NT2/D1 (cell line): Measurements from ENCODE around the gene PHAF1.
"Not testable (repeated sequence)": the region's sequence is repeated elsewhere in the genome, so short reads cannot be mapped to it uniquely, and the experiment has no call there.

ENCODE experiments used
- SUZ12 ChIP-seq: IDR thresholded peaks from 2 replicates; pipeline ENCODE4 v1.6.1; 2011; ENCODE audit not compliant: insufficient read length, insufficient read depth; ENCODE audit errors: extremely low read depth
- YY1 ChIP-seq: IDR thresholded peaks from 2 replicates; pipeline ENCODE4 v1.6.1; 2011; ENCODE audit not compliant: insufficient read length, insufficient read depth

DNA sequence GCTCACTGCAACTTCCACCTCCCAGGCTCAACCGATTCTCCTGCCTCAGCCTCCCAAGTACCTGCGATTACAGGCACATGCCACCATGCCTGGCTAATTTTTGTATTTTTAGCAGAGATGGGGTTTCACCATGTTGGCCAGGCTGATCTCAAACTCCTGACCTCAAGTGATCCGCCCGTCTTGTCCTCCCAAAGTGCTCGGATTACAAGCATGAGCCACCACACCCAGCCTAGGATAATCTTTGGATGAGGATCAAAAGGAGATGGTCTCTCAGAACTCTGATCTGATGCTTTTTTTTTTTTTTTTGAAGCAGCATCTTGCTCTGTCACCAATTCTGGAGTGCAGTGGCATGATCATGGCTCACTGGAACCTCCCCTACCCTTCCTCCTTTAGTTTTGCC, 13.1 kb downstream of the PHAF1 start:
- TF ChIP-seq YY1, SUZ12: not testable (repeated sequence)
